NCI-H82 treated with DMSO at 0.1 percent for 48 hours (cell line): ENCODE results near the gene ING4.

Experiments
- DNase-seq: peaks from one replicate; lab custom pipeline; 2025; ENCODE audit not compliant: unreplicated experiment; lab: John Stamatoyannopoulos, UW

ING4 gene

GRCh38 chr12:6688543-6688998 is 25.7 kb upstream of the ING4 start:
- peak; percentile 80 for DNase-seq

- DNase-seq: no peak
Observed at GRCh38 chr12:6685814-6686213, 22.9 kb upstream of the ING4 start.

GRCh38 chr12:6684609-6685008 is 21.7 kb upstream of the ING4 start:
- DNase-seq: peak; percentile 15

GRCh38 chr12:6676962-6677361 is 14.0 kb upstream of the ING4 start:
- no peak for DNase-seq

- no peak for DNase-seq
Observed at GRCh38 chr12:6672143-6672542, 9.2 kb upstream of the ING4 start.

- no peak for DNase-seq
Observed at GRCh38 chr12:6667559-6668210, 4.8 kb upstream of the ING4 start.

GRCh38 chr12:6666211-6666610 is 3.3 kb upstream of the ING4 start:
- no peak for DNase-seq

- DNase-seq: no peak
Observed at GRCh38 chr12:6664902-6665301, 2.0 kb upstream of the ING4 start.

GRCh38 chr12:6662602-6662905 is 365 bp downstream of the ING4 start:
- no peak for DNase-seq

- no peak for DNase-seq
Observed at GRCh38 chr12:6653987-6654386, 8.9 kb downstream of the ING4 start.

- no peak for DNase-seq
Observed at GRCh38 chr12:6653342-6653741, 9.6 kb downstream of the ING4 start.

- DNase-seq: no peak
Observed at GRCh38 chr12:6652391-6652790, 10.5 kb downstream of the ING4 start.

GRCh38 chr12:6650832-6651231 is 12.1 kb downstream of the ING4 start:
- DNase-seq: no peak

GRCh38 chr12:6647083-6647604 is 15.8 kb downstream of the ING4 start, which contains the start of gene ACRBP:
TSS of gene ACRBP (minus strand) at chr12:6647432. CDS start at chr12:6647366, 66 bp downstream.
- no peak for DNase-seq

GRCh38 chr12:6646276-6647082 is 16.4 kb downstream of the ING4 start:
- DNase-seq: no peak

GRCh38 chr12:6644903-6645302 is 18.0 kb downstream of the ING4 start:
- no peak for DNase-seq

GRCh38 chr12:6644257-6644596 is 18.7 kb downstream of the ING4 start:
- no peak for DNase-seq

GRCh38 chr12:6643569-6644256 is 19.2 kb downstream of the ING4 start:
- no peak for DNase-seq

GRCh38 chr12:6641131-6641530 is 21.8 kb downstream of the ING4 start:
- no peak for DNase-seq

GRCh38 chr12:6640497-6640896 is 22.4 kb downstream of the ING4 start:
- no peak for DNase-seq

GRCh38 chr12:6639151-6639801 is 23.6 kb downstream of the ING4 start:
- no peak for DNase-seq
